BE2C (cell line): ENCODE data around the gene ERO1B.

Experiments
- DNase-seq: peaks from one replicate; pipeline ENCODE4 v3.0.0-alpha.2; 2020
- H3K27me3 ChIP-seq: fragments of 250-450 bp; sonication (Bioruptor Pico); 2 replicates; pipeline ENCODE4 v1.5.1; 2020; ENCODE audit warnings: mild to moderate bottlenecking
- H3K36me3 ChIP-seq: fragments of 250-450 bp; sonication (Bioruptor Pico); 2 replicates; pipeline ENCODE4 v1.5.1; 2020; ENCODE audit warnings: mild to moderate bottlenecking
- H3K4me1 ChIP-seq: fragments of 250-450 bp; sonication (Bioruptor Pico); 2 replicates; pipeline ENCODE4 v1.5.1; 2020
- H3K4me3 ChIP-seq: 2 replicates; pipeline ENCODE4 v1.5.1; 2011; ENCODE audit warnings: low read depth, low read length
- H3K9me3 ChIP-seq: fragments of 250-450 bp; sonication (Bioruptor Pico); 2 replicates; pipeline ENCODE4 v1.5.1; 2020
- TF ChIP-seq, protein P1 (sequence below): IDR thresholded peaks from 2 replicates; pipeline ENCODE4 v1.5.1; 2012; ENCODE audit warnings: mild to moderate bottlenecking, low read depth, low read length

The ERO1B gene

DNA sequence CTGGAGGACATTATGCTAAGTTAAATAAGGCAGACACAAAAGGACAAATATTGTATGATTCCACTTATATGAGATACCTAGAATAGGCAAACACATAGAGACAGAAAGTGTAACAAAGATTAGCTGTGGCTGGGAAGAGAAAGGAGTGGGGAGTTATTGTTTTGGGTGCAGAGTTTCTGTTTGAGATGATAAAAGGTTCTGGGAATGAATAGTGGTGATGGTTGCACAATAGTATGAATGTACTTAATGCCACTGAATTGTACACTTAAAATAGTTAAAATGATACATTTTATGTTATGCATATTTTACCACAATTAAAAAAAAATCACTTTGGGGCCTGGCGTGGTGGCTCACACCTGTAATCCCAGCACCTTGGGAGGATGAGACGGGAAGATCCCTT, 21.2 kb upstream of the ERO1B start:
- TF ChIP-seq, protein P1, sequence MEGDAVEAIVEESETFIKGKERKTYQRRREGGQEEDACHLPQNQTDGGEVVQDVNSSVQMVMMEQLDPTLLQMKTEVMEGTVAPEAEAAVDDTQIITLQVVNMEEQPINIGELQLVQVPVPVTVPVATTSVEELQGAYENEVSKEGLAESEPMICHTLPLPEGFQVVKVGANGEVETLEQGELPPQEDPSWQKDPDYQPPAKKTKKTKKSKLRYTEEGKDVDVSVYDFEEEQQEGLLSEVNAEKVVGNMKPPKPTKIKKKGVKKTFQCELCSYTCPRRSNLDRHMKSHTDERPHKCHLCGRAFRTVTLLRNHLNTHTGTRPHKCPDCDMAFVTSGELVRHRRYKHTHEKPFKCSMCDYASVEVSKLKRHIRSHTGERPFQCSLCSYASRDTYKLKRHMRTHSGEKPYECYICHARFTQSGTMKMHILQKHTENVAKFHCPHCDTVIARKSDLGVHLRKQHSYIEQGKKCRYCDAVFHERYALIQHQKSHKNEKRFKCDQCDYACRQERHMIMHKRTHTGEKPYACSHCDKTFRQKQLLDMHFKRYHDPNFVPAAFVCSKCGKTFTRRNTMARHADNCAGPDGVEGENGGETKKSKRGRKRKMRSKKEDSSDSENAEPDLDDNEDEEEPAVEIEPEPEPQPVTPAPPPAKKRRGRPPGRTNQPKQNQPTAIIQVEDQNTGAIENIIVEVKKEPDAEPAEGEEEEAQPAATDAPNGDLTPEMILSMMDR = no peak

DNA sequence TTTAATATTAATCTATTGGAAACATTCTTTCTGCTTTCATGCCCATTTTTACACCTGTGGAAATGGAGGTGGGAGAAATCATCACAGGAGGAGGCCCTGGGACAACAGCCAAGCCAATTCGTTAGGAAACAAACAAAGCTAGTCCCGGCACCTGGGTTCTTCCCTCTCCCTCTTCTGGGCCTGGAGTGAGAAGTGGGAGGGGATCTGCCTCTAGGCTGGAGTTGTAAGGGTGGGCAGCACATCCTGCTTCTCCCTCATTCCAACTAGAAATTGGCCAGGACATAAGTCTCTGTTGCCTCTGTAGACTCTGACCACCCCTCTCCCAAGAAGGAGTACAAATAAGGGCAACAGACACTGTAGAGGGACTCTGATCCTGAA, 20.2 kb upstream of the ERO1B start:
- H3K36me3 ChIP-seq = no peaks in the 10 kb centered on the region
- DNase-seq = no peak
- no peaks in the 10 kb centered on the region for H3K4me1 ChIP-seq
- peaks cover 23% of the 10 kb centered on the region for H3K27me3 ChIP-seq
- H3K4me3 ChIP-seq = no peak overlapping the region
- no peaks in the 10 kb centered on the region for H3K9me3 ChIP-seq
- TF ChIP-seq, protein P1 = no peak

More for the DNA sequence above, 21.2 kb upstream of the ERO1B start:
- Histone ChIP-seq H3K36me3 (no peaks in the 10 kb centered on the region), H3K9me3 (no peaks in the 10 kb centered on the region), H3K4me3 (no peak overlapping the region), H3K4me1 (no peaks in the 10 kb centered on the region), H3K27me3 (peaks cover 23% of the 10 kb centered on the region)
- no peak for DNase-seq

DNA sequence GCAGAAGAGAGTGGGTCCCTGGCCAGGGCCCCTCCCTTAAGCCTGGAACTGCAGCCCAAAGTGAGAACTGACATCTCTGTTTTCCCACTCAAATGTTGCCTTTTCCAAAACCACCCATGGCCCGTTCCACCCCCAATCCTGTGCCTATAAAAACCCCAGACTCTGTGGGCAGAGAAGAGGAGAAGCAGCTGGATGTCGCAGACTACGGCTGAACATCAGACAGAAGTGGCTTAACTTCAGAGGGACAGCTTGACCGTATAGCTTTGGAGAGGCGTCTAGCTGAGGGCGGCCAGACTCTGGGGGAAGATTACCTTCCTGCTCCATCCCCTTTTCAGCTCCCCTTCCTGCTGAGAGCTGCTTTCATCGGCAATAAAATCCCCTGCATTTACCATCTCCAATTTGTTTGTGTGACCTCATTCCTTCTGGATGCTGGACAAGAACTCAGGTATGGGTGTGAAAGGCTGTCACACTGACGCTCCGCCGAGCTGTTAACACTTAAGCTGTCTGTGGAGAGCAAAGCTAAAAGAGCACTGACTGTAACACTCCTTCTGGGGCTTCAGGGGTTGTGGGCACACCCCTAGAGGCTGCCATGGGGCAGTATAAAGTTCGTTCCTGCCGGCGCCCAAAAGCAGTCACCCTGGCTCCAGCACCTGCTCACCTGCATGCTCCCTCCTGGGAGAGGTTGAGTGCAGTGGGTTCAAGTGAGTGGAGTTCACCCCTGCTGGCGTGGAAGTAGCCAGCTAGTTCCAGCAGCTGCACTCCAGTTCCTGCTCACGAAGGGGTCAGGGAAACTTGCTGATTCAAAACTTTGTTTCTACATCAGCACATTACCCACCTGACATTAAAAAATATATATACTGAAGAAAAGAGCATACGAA, 19.6 kb upstream of the ERO1B start:
- TF ChIP-seq, protein P1 = no peak
- Histone ChIP-seq H3K4me3 (no peak overlapping the region), H3K9me3 (no peaks in the 10 kb centered on the region), H3K27me3 (peaks cover 23% of the 10 kb centered on the region), H3K36me3 (no peaks in the 10 kb centered on the region), H3K4me1 (no peaks in the 10 kb centered on the region)
- no peak for DNase-seq

DNA sequence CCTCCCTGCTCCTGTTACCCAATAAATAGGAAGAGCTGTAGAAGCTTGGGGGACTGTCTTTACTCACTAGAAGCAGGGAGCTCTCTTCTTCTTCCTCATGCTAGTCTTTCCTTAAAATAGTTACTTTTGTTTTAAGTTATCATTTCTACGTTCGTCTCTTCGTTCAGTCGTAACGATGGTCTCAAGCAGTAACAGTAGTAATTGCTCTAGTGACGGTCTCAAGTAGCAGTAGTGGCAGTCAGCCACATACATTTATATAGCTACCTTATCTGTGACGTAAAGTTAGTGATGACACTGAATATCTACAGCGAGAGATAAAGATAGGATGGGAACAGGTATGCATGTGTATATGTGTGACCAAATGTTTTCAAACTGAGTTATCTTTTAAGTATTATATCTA, 15.4 kb upstream of the ERO1B start:
- Histone ChIP-seq H3K36me3 (no peaks in the 10 kb centered on the region), H3K4me3 (no peak overlapping the region), H3K27me3 (peaks cover 15% of the 10 kb centered on the region), H3K4me1 (no peaks in the 10 kb centered on the region), H3K9me3 (no peaks in the 10 kb centered on the region)
- TF ChIP-seq, protein P1 = no peak
- DNase-seq = no peak

DNA sequence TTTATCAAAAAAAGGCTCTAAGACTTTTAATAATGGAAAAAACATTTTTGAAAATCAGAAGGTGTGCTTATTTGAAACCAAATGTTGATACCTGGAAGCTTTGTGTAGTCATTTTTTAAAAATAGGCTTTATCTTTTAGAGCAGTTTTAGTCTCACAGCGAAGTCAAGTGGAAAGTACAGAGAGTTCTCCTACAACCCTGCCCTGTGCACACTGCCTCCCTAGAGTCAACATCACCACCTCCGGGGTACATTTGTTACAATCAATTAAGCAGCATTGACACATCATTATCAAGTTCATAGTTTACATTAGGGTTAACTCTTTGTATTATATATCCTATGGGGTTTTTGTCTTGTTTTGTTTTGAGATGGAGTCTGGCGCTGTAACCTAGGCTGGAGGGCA, 10.7 kb upstream of the ERO1B start:
- H3K36me3 ChIP-seq = no peaks in the 10 kb centered on the region
- peaks cover 6% of the 10 kb centered on the region; the same call in 1 of the 2 replicates for H3K27me3 ChIP-seq
- no peaks in the 10 kb centered on the region; the same call in 1 of the 2 replicates for H3K4me1 ChIP-seq
- TF ChIP-seq, protein P1 = no peak
- DNase-seq = no peak
- no peak overlapping the region for H3K4me3 ChIP-seq
- H3K9me3 ChIP-seq = no peaks in the 10 kb centered on the region

DNA sequence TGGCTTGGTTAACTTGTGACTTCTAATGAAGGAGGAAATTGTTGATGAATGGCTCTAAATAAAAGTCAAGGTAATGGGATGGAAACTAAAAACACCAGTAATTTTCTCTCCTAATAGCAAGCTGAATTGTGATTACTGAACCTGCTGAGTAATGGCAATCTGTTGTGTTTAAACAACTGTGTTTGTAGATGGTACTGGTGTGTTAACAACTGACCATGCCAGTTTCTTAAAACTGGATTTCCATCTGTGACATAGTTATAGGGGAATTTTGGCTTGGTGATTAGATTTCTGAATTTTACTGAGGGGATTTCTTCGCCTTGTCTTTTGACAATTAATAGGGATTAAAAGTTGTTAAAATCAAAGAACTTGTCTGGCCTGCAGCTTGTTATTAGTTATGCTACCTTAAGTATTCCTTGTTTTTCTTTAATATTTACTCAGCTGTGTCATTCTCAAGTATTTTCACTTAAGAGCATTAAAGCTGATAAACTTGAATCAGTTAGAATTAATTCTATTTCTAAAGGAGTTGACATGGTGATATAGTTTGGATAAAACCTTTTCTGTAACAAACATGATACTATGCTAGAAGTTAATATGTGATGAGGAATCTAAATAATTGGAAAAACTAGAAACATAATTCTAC, 7.9 kb upstream of the ERO1B start:
- H3K4me3 ChIP-seq = no peak overlapping the region
- DNase-seq = no peak
- TF ChIP-seq, protein P1 = no peak
- no peaks in the 10 kb centered on the region for H3K9me3 ChIP-seq
- H3K36me3 ChIP-seq = no peaks in the 10 kb centered on the region
- no peaks in the 10 kb centered on the region; the same call in 1 of the 2 replicates for H3K4me1 ChIP-seq
- H3K27me3 ChIP-seq = peaks cover 9% of the 10 kb centered on the region
